Posterior cingulate gyrus (tissue), 11 donors: ENCODE data around the gene INAFM2.
A peak's percentile ranks its signal among the peaks of the same experiment; 100 is the strongest.

Experiments
- DNase-seq, 10 donors: peaks; one replicate each; pipeline versions ENCODE4 v3.0.0 to v3.0.0-alpha.2; 2020 to 2021; ENCODE audit warnings: mixed read lengths in 3 of 10
- intact Hi-C: fragments of 100-400 bp; cut with DNase I; formaldehyde crosslinking; loops from one replicate; pipeline ENCODE4 v1.15.1; 2023

INAFM2 gene

GRCh38 chr15:40302288-40302886, 21.1 kb upstream of the INAFM2 start:
- DNase-seq = peak in 3 of 10 donors; percentile 52 to 79 (median 62)
- intact Hi-C loops = no loop called here

GRCh38 chr15:40302981-40303380, 20.5 kb upstream of the INAFM2 start:
- DNase-seq = peak in 2 of 10 donors; percentile 37 to 77
- intact Hi-C loops = no loop called here

- intact Hi-C loops = no loop called here
- DNase-seq = peak in 2 of 10 donors; percentile 9 to 51
Observed at GRCh38 chr15:40303576-40303975, 19.9 kb upstream of the INAFM2 start.

GRCh38 chr15:40305281-40305680, 18.2 kb upstream of the INAFM2 start:
- DNase-seq = peak in 2 of 10 donors; percentile 18 to 52
- intact Hi-C loops = no loop called here

- intact Hi-C loops = no loop called here
- DNase-seq = peak in 2 of 10 donors; percentile 73 to 82
Observed at GRCh38 chr15:40306371-40306770, 17.1 kb upstream of the INAFM2 start.

GRCh38 chr15:40306908-40307307, 16.6 kb upstream of the INAFM2 start:
- peak in 2 of 10 donors; percentile 37 to 75 for DNase-seq
- intact Hi-C loops = no loop called here

- peak in 2 of 10 donors; percentile 77 to 86 for DNase-seq
- intact Hi-C loops = no loop called here
Observed at GRCh38 chr15:40307421-40308211, 15.9 kb upstream of the INAFM2 start, which contains the start of gene PLCB2. PLCB2 (minus strand) TSS chr15:40307935; CDS start chr15:40307672, 263 bp downstream.

- peak in 2 of 10 donors; percentile 26 to 32 for DNase-seq
- intact Hi-C loops = no loop called here
Observed at GRCh38 chr15:40309344-40309862, 14.1 kb upstream of the INAFM2 start.

- intact Hi-C loops = no loop called here
- peak in 7 of 10 donors; percentile 36 to 94 (median 59) for DNase-seq
Observed at GRCh38 chr15:40310001-40310959, 13.2 kb upstream of the INAFM2 start.

- peak in 2 of 10 donors; percentile 18 to 58 for DNase-seq
- intact Hi-C loops = no loop called here
Observed at GRCh38 chr15:40310993-40311392, 12.5 kb upstream of the INAFM2 start.

- DNase-seq = peak in 2 of 10 donors; percentile 18 to 58
- intact Hi-C loops = no loop called here
Observed at GRCh38 chr15:40312370-40313158, 10.9 kb upstream of the INAFM2 start.

GRCh38 chr15:40313531-40314398, 9.7 kb upstream of the INAFM2 start:
- intact Hi-C loops = no loop called here
- peak in 2 of 10 donors; percentile 27 to 43 for DNase-seq

GRCh38 chr15:40314723-40315276, 8.7 kb upstream of the INAFM2 start:
- intact Hi-C loops = no loop called here
- DNase-seq = peak in 2 of 10 donors; percentile 8 to 15

- intact Hi-C loops = no loop called here
- peak in 1 of 10 donors; percentile 8 for DNase-seq
Observed at GRCh38 chr15:40316931-40317330, 6.6 kb upstream of the INAFM2 start.

GRCh38 chr15:40317580-40317979, 5.9 kb upstream of the INAFM2 start:
- intact Hi-C loops = no loop called here

GRCh38 chr15:40320409-40320808, 3.1 kb upstream of the INAFM2 start:
- intact Hi-C loops = loop anchor here (5.0 kb wide), 1 partner anchor 47 kb away; no protein-coding TSS in a partner anchor
- peak in 2 of 10 donors; percentile 11 to 45 for DNase-seq

More at GRCh38 chr15:40317580-40317979, 5.9 kb upstream of the INAFM2 start:
- no peak for DNase-seq

- peak in 5 of 10 donors; percentile 57 to 74 (median 63) for DNase-seq
- intact Hi-C loops = loop anchor here (5.0 kb wide), 1 partner anchor 46 kb away; no protein-coding TSS in a partner anchor
Observed at GRCh38 chr15:40320931-40321371, 2.5 kb upstream of the INAFM2 start.
